HG02885 (cell line): Measurements from ENCODE around the gene KLC1.

Experiments used
- ATAC-seq: cut with Tn5 transposase; IDR thresholded peaks from one replicate; pipeline ENCODE4 v1.9.1; 2021; ENCODE audit warnings: mild to moderate bottlenecking; ENCODE audit not compliant: unreplicated experiment, poor library complexity

The KLC1 gene

GRCh38 chr14:103700753-103701490 is 71.9 kb downstream of the KLC1 start:
- ATAC-seq: no peak

DNA sequence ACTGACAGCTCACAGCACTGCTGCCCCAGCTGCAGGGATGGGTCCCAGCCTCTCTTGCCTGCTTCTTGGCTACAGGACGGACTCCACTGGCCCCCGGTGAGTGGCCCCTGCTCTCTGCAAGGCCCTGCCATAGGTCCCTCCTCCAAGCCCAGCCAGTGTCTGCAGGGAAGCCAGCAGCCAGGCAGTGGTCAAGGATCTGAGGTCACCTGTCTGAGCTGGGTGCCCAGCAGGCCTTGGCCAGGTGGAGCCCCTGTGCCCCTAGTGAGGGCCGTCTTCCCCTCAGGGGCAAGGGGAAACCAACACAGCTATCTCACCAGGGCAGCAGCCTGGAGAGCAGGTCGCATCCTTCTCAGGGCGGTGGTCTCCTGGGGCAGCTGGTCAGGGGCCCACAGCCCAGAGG is 73.1 kb downstream of the KLC1 start:
- no peak for ATAC-seq

GRCh38 chr14:103702497-103703432 is 73.8 kb downstream of the KLC1 start:
- no peak for ATAC-seq

DNA sequence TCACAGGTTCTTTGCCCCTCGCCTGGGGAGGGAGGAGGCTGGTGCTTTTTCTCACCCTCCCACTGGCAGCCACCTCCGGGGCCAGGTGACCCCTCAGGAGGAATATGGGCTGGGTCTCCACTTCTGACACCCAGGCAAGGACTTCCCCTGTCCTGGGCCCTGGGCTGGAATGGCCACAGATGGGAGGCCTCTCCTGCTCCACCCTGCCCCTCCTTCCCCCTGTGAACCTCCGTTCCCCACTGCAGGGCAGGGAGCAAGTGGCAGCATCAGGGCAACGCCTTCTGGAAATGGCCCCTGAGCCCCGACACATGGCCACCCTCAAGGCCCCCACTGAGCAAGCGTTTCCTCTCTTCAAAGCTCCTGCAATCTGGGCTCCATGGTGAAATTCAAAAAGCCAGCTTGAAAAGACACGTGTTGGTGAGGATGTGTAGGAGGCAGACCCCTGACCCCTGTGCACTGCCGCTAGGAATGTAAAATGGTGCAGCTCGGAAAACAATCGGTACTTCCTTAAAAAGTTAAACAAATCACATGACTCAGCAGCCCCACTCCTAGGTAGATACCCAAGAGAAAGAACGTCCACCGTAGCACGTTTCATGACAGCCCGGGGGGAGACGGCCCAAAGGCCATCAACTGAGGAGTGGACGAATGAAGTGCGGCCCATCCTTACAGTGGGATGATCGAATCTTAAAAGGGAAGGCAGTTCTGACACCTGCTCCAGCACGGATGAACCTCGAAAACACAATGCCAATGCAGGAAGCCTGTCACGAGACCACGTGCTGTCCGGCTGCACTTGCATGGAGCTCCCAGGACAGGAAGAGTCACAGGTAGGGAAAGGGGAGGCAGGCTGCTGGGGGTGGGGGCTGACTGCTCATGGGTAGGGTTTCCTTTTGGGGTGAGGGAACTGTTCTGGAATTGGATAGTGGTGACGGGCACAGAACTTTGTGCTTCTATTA is 74.7 kb downstream of the KLC1 start:
- ATAC-seq: no peak

DNA sequence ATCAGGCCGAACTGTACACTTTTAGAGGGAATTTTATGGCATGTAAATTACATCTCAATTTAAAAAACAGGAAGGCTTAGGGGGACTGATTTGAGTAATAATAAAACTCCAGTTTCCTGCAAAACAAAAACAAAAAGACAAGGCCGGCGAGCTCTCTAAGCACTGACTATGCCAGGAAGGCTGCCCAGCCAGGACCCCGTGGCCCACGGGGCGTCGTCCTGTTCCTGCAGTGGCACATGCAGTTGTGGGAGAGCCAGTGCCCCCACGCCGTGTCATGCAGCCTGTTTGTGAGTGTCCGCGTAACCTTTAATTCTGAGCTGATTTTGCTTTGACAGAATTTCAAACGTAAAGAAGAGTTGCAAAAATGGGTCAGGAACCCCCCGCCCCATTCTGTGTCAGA is 75.7 kb downstream of the KLC1 start:
- ATAC-seq: no peak

DNA sequence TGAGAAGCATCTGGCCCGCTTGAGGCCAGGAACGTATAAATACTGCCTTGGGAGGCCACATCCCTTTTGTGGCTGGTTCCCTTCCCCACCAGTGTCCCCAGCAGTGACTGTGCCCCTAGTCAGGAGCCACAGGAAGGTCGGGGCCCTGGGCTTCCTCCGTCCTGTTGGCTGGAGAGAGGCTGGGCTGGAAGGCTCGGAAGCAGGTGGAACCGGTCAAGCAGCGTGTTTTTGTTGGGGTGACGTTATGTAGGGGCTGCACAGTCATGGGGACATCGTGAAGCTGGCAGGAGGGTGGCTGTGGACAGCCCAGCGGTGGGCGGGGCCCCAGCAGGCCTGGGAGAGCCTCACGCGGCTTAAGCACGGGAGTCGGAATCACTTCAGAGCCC is 76.1 kb downstream of the KLC1 start:
- ATAC-seq: no peak

- no peak for ATAC-seq
These were observed 76.7 kb downstream of the KLC1 start for GRCh38 chr14:103705504-103706284.

GRCh38 chr14:103706551-103707328 is 77.7 kb downstream of the KLC1 start:
- no peak for ATAC-seq

GRCh38 chr14:103707329-103708263 is 78.6 kb downstream of the KLC1 start:
- no peak for ATAC-seq

GRCh38 chr14:103708750-103709187 is 79.8 kb downstream of the KLC1 start:
- no peak for ATAC-seq

DNA sequence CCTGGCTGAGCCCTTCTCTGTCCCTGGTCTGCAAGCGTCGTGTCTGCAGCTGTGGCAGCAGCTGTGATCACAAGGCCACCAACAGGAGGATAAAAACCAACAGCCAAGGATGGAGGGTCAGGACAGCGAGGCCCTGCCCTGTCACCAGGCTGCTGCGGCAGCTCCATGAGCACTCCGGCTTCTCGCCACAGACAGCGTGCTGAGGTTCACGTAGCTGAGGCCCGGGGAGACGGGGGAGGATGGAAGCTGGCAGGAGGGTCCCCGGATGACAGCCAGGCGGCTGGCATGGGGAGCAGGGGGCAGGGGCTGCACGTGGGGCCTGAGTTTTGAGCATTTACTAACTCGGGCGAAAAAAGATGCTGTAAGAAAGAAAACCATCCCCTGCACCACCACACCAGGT is 80.8 kb downstream of the KLC1 start:
- no peak for ATAC-seq

GRCh38 chr14:103710771-103711377 is 81.9 kb downstream of the KLC1 start:
- ATAC-seq: no peak

- no peak for ATAC-seq
These were observed 82.8 kb downstream of the KLC1 start for GRCh38 chr14:103711516-103712431.

GRCh38 chr14:103712633-103713247 is 83.7 kb downstream of the KLC1 start:
- no peak for ATAC-seq

GRCh38 chr14:103713304-103714062 is 84.5 kb downstream of the KLC1 start:
- no peak for ATAC-seq
